HG02870 (cell line): ENCODE data around the gene CEP120.

Source experiments
- ATAC-seq: cut with Tn5 transposase; IDR thresholded peaks from one replicate; pipeline ENCODE4 v1.9.1; 2021; ENCODE audit warnings: mild to moderate bottlenecking, moderate library complexity; ENCODE audit not compliant: unreplicated experiment

Gene CEP120

DNA sequence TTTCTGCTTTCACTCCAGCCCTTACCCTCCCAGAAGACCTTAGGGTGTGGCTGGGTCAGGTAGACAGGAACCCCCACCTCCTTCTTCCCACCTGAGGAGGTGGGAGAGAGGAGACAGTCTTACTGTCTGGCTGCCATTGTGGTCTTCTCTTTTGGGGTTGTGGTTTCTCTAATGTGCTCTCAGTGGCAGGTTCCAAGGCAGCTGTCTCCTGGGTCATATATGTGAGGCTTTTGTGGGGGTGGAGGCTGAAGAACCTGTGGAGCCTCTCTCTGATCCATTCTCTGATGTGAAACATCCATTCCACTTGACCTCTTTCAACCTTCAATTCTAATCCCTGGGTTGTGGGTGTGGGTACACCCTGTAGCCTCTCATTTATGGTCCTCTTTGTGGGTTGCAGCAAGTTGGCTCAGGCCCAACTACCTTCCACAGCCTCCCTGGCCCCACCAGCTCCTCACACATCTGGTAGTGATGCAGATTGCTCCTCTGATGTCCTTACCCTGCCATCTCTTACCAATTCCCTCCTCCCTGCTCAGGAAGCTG is 118.4 kb downstream of the CEP120 start:
- ATAC-seq = no peak

DNA sequence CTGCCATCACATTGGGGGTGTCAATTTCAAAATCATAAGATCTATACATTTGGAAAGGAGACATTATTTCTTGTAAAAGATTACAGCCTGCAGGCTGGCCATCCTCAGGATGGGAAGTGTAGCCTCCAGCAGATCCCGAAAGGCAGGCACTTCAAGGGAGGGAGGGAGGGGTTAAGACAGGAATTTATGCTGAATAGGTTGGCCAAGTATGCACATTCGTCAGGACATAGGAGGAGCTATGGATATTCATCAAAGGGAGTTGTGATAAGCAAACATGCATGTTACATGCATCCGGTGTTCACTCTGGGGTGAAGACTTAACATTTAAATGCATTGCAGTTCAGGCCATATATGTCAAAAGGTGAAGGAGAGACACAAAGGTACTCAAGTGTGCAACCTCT is 119.4 kb downstream of the CEP120 start:
- ATAC-seq = no peak

DNA sequence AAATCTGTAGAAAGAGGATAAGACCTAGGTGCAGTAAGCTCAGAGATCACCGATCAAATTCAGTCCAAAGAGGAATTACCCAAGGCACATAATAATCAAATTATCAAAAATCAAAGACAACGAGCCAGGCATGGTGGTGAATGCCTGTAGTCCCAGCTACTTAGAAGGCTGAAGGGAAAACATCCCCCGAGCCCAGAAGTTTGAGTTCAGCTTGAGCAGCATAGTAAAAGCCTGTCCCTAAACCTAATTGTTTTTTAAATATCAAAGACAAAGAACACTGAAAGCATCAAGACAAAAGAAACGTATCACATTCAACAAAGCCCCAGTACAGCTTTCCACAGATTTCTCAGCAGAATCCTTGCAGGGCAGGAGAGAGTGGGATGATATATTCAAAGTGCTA is 122.9 kb downstream of the CEP120 start:
- ATAC-seq = no peak

DNA sequence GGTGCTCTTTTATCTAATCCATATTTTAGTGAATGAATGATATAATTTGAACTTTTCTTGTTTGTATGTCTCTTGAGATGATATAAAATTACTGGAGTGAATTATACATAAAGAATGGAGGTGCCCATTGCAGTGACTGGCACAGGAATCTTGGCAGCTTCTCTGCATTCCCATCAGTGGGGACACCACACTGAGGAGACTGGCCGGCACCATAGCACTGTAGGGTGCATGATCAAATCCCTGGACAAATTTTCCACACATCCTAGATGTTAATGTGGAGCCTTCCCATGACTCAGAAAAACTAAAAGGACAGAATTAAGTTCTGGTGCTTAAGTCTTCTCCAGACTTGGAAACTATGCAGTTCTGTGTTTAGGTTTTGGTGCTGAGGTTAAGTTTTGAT is 124.1 kb downstream of the CEP120 start:
- ATAC-seq = no peak

DNA sequence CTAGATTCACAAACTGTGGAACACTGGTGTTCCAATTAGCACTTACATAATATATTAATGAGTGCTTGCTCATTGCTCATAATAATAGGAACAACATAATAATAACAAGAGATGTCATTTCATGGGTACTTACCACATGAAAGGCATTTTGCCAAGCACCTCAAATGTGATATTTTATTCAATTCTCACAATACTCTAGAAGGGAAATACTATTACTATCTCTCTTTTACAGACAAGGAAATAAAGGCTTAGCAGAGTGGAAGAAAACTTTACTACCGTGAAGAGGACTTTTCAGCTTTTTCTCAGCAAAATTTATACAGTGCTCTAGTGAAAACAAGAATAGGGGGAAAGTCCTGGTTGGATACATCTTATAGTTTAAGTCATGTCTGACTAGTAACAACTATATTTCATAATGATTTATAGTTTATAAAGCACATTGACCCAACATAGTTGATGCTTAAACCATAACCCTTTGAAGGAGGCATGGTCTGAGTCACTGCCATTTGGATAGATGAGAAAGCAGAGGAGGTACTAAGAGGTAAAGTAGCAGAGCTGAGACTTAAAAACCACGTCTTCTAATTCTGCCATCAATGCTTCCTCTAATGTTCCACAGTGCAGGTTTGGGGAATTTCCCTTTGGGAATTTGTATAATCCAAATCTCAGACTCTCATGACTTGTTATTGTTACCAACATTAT is 124.7 kb downstream of the CEP120 start:
- ATAC-seq = no peak

DNA sequence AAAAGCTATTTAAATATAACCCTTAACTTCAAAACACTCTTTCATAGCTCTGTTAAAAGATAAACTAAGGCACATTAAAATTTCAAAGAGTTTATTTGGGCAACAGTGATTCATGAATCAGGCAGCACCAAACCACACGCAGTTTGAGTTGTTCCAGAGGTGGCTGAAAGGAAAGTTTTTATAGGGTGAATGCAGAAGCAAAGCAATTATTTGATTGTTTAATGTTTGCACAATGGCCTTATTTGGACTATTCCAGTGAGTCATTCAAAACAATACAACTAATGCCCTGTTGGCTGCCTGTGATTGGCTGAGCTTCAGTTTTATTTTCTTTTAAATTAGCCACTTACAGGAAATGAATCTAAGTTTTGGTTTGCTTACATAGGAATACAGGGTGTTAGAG is 125.3 kb downstream of the CEP120 start:
- no peak for ATAC-seq

DNA sequence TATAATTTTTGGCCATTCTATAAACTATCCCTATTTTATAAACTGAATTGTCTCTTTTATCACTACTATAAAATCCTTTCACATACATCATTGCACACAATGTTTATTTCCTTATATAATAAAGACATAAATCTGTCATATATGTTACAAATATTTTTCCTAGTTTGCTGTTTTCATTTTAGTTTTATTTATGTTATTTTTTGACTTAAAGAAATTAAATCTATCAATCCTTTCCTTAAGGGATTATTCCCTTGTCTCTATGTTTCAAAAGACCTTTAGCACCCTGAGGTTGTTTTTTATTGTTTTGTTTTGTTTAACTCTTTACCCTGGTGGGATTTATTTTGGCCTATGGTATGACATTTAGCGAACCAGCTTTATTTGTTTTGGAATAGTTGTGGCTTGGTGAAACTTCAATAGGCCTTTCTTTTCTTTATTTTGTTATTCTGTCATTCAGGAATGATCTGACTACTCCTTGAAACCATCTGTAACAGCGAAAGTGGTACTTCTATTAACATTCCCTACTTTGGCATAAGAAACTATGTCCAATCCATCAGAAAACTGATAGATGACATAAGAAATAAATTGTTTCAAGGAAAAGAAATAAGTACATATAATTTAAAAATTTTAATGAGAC is 125.9 kb downstream of the CEP120 start:
- ATAC-seq = no peak
